Progenitor cell of endocrine pancreas (in vitro differentiated cells): ENCODE results near the gene DHX8. TPM values are rescaled to one million over a fixed set of nuclear protein-coding genes. Genes with fewer than 3 reads are reported as not detected.
A peak's percentile ranks its signal among the peaks of the same experiment; 100 is the strongest.

Experiments
- DNase-seq: peaks from one replicate; pipeline ENCODE4 v3.0.0; 2021; ENCODE audit warnings: low spot score; ENCODE audit not compliant: unreplicated experiment
- H3K27ac Mint-ChIP-seq: 2 replicates; pipeline ENCODE4 v1.8.0; 2021; ENCODE audit warnings: mild to moderate bottlenecking, moderate library complexity, mixed read lengths
- H3K27me3 Mint-ChIP-seq: 2 replicates; pipeline ENCODE4 v1.8.0; 2021; ENCODE audit warnings: mixed read lengths
- H3K36me3 Mint-ChIP-seq: 2 replicates; pipeline ENCODE4 v1.8.0; 2022; ENCODE audit warnings: mixed read lengths; ENCODE audit not compliant: insufficient read depth
- H3K4me1 Mint-ChIP-seq: 2 replicates; pipeline ENCODE4 v1.8.0; 2021; ENCODE audit warnings: low read depth, mixed read lengths
- H3K4me3 Mint-ChIP-seq: 2 replicates; pipeline ENCODE4 v1.8.0; 2021; ENCODE audit warnings: low read depth, mild to moderate bottlenecking, moderate library complexity, mixed read lengths
- H3K9me3 Mint-ChIP-seq: 2 replicates; pipeline ENCODE4 v1.8.0; 2021; ENCODE audit warnings: low read depth, mixed read lengths
- CTCF ChIP-seq: fragments of 200-600 bp; sonication (generic); IDR thresholded peaks from one replicate; pipeline ENCODE4 v1.5.0; 2021; ENCODE audit warnings: antibody characterized with exemption, mild to moderate bottlenecking; ENCODE audit not compliant: unreplicated experiment
- total RNA-seq: library from RNA; stranded (reverse); gene quantifications from 2 replicates; pipeline ENCODE4 v1.2.1, GENCODE V29; 2021

DHX8 gene
- total RNA-seq, 1 donor from 2014 or later: 55.2 TPM

- no peaks in the 10 kb centered on the region for H3K9me3 Mint-ChIP-seq
- no peak for TF ChIP-seq CTCF
- H3K36me3 Mint-ChIP-seq: no peaks in the 10 kb centered on the region
- peaks cover 41% of the 10 kb centered on the region for H3K4me1 Mint-ChIP-seq
- H3K27me3 Mint-ChIP-seq: peaks cover 24% of the 10 kb centered on the region
- H3K27ac Mint-ChIP-seq: no peak overlapping the region
- no peak overlapping the region for H3K4me3 Mint-ChIP-seq
- no peak for DNase-seq
Observed at GRCh38 chr17:43550754-43551153, 67.0 kb downstream of the DHX8 start.

GRCh38 chr17:43552229-43552837 lies 68.6 kb downstream of the DHX8 start:
- H3K9me3 Mint-ChIP-seq: no peaks in the 10 kb centered on the region
- peaks cover 18% of the 10 kb centered on the region for H3K27me3 Mint-ChIP-seq
- H3K4me3 Mint-ChIP-seq: peak overlapping the region; percentile 37
- no peak for DNase-seq
- peak overlapping the region; percentile 84 for H3K27ac Mint-ChIP-seq
- no peaks in the 10 kb centered on the region for H3K36me3 Mint-ChIP-seq
- TF ChIP-seq CTCF: no peak
- H3K4me1 Mint-ChIP-seq: peaks cover 36% of the 10 kb centered on the region

DNA sequence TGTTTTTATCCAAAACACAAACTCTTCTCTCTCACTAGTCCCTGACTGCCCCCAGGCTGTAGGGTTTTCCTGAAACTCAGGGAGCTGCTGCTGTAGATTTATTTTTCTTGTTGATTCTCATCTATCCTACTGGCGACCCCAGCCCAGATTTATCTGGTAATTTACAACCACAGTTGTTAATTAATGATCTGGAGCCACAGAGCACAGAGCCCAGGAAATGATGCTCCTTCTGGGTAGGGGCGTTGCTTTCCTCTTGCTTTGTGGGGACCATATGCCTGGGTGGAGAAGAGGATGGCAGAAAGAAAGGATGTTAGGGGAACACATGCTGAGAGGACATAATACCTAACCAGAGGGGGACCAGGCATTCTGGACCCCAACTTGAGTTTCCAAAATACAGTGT lies 69.8 kb downstream of the DHX8 start:
- no peaks in the 10 kb centered on the region for H3K36me3 Mint-ChIP-seq
- H3K27me3 Mint-ChIP-seq: peaks cover 11% of the 10 kb centered on the region
- H3K9me3 Mint-ChIP-seq: no peaks in the 10 kb centered on the region
- H3K27ac Mint-ChIP-seq: peak overlapping the region; percentile 69
- H3K4me1 Mint-ChIP-seq: peaks cover 36% of the 10 kb centered on the region
- no peak for TF ChIP-seq CTCF
- H3K4me3 Mint-ChIP-seq: no peak overlapping the region
- no peak for DNase-seq

GRCh38 chr17:43554857-43555256 lies 71.1 kb downstream of the DHX8 start:
- peaks cover 42% of the 10 kb centered on the region for H3K4me1 Mint-ChIP-seq
- no peak overlapping the region for H3K4me3 Mint-ChIP-seq
- peaks cover 3% of the 10 kb centered on the region for H3K27me3 Mint-ChIP-seq
- H3K9me3 Mint-ChIP-seq: no peaks in the 10 kb centered on the region
- no peaks in the 10 kb centered on the region for H3K36me3 Mint-ChIP-seq
- H3K27ac Mint-ChIP-seq: no peak overlapping the region
- no peak for TF ChIP-seq CTCF
- no peak for DNase-seq

DNA sequence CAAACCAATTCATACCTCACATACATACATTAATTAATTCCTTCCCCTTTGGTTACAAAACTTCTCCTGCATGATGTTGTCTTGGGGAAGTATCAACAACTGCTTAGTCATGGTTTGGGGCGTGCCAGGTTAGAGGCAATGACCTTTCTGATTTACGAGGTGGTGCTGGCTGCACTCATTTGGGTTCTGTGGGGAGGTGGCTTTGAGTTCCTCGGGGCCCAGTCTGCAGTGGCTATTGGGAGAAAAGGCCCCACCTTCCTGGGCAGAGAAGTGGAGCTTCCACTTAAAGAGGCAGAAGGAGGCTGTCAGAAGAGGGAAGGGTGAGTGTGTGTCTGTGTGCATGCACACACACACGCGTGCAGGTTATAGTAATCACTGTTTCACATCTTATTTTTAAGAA lies 72.5 kb downstream of the DHX8 start:
- H3K4me1 Mint-ChIP-seq: peaks cover 40% of the 10 kb centered on the region
- H3K9me3 Mint-ChIP-seq: no peaks in the 10 kb centered on the region
- no peaks in the 10 kb centered on the region for H3K36me3 Mint-ChIP-seq
- peak overlapping the region; percentile 79 for H3K27ac Mint-ChIP-seq
- TF ChIP-seq CTCF: no peak
- peaks cover 6% of the 10 kb centered on the region for H3K27me3 Mint-ChIP-seq
- H3K4me3 Mint-ChIP-seq: no peak overlapping the region
- no peak for DNase-seq
